ENCODE results near the gene TMEM40. TPM values are rescaled to one million over a fixed set of nuclear protein-coding genes. Genes with fewer than 3 reads are reported as not detected.

The TMEM40 gene
- total RNA-seq, 1 experiment from 2014 or later = not detected

DNA sequence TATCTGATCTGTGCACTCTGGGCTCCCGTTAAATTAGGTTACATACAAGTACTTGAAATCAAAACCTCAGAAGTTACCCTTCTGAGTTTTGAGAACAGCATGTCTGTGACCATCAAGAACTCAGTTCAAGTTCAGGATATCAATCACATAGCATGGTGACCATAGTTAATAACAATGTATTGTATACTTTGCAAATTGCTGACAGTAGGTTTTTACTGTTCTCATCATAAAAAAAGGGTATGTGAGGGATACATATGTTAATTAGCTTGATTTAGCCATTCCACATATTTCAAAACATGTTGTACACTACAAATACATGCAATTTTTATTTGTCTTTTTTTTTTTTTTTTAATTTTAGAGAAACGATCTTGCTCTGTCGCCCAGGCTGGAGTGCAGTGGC, 25.5 kb downstream of the TMEM40 start:
- Histone ChIP-seq H3T11ph (ENCODE audit: low read length) (no peak overlapping the region), H2BK120ac (ENCODE audit: low read depth, low read length, poor library complexity, severe bottlenecking) (no peak overlapping the region), H3K27me3 (ENCODE audit: insufficient read depth, low read length) (no peaks in the 10 kb centered on the region), H3K9me3 (ENCODE audit: control insufficient read depth, low read depth, low read length) (no peaks in the 10 kb centered on the region), H3K79me2 (ENCODE audit: insufficient read depth, low read length) (no peaks in the 10 kb centered on the region), H4K8ac (replicated peaks; ENCODE audit: insufficient read length, low read depth, low read length) (no peak overlapping the region), H3K4me2 (ENCODE audit: insufficient read depth, insufficient read length, low read length) (no peak overlapping the region), H3K23me2 (ENCODE audit: insufficient read length, low read depth, low read length, poor library complexity, severe bottlenecking) (peaks cover 4% of the 10 kb centered on the region), H3K56ac (ENCODE audit: insufficient read length, low read depth, low read length) (no peak overlapping the region), H3K23ac (ENCODE audit: insufficient read length, low read depth, low read length) (no peak overlapping the region), H3K9ac (ENCODE audit: extremely low read depth, insufficient read length, low read length) (no peak overlapping the region), H2AK5ac (ENCODE audit: insufficient read length, low read length) (no peak overlapping the region), H4K20me1 (ENCODE audit: control insufficient read depth, insufficient read depth, insufficient read length) (no peaks in the 10 kb centered on the region), H4K91ac (ENCODE audit: insufficient read length, low read depth, low read length) (no peak overlapping the region), H3K79me1 (ENCODE audit: insufficient read depth, low read depth, low read length, poor library complexity, severe bottlenecking) (no peaks in the 10 kb centered on the region), H2BK15ac (ENCODE audit: low read depth, low read length) (no peak overlapping the region), H2BK5ac (ENCODE audit: insufficient read length, low read length) (no peak overlapping the region), H4K5ac (ENCODE audit: insufficient read length, low read depth, low read length) (no peak overlapping the region), H2AFZ (ENCODE audit: low read length) (no peak overlapping the region), H2BK12ac (ENCODE audit: insufficient read length, low read depth, low read length) (no peak overlapping the region), H2BK20ac (ENCODE audit: low read depth, low read length, poor library complexity, severe bottlenecking) (no peak overlapping the region), H3K14ac (ENCODE audit: insufficient read depth, low read length) (no peak overlapping the region), H3K18ac (ENCODE audit: insufficient read length, low read depth, low read length) (no peak overlapping the region), H3K4me1 (ENCODE audit: insufficient read depth, low read length) (no peaks in the 10 kb centered on the region), H3K4ac (ENCODE audit: low read depth, low read length) (no peak overlapping the region), H3K27ac (ENCODE audit: insufficient read length, low read depth, low read length) (no peak overlapping the region)
- Mint-ChIP-seq H3K9me3 (peaks cover 5 to 7% of the 10 kb centered on the region in 2 experiments; a peak in 4 of 5 replicates), H3K4me1 (peaks cover 3 to 7% of the 10 kb centered on the region in 2 experiments; a peak in 2 of 4 replicates), H3K27me3 (ENCODE audit: low read depth) (no peaks in the 10 kb centered on the region; the same call in 1 of the 2 replicates), H3K27ac (no peak overlapping the region), H3K4me3 (no peak overlapping the region), H3K36me3 (ENCODE audit: insufficient read depth in 1 of 3, low read depth in 3 of 3) (peaks cover 0 to 2% (median 0%) of the 10 kb centered on the region in 3 experiments; a peak in 1 of 7 replicates)
- TF ChIP-seq, protein P1, sequence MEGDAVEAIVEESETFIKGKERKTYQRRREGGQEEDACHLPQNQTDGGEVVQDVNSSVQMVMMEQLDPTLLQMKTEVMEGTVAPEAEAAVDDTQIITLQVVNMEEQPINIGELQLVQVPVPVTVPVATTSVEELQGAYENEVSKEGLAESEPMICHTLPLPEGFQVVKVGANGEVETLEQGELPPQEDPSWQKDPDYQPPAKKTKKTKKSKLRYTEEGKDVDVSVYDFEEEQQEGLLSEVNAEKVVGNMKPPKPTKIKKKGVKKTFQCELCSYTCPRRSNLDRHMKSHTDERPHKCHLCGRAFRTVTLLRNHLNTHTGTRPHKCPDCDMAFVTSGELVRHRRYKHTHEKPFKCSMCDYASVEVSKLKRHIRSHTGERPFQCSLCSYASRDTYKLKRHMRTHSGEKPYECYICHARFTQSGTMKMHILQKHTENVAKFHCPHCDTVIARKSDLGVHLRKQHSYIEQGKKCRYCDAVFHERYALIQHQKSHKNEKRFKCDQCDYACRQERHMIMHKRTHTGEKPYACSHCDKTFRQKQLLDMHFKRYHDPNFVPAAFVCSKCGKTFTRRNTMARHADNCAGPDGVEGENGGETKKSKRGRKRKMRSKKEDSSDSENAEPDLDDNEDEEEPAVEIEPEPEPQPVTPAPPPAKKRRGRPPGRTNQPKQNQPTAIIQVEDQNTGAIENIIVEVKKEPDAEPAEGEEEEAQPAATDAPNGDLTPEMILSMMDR (conservative IDR thresholded peaks at IDR 0.05) = no peak
- DNase-seq = no peak
- no CpG with 5 or more reads among the region's 3 CpGs for WGBS (ENCODE audit: extremely low coverage, insufficient read length, low lambda C conversion rate)

Measured in H9 (cell line).